Measurements from ENCODE around the gene B4GALT6.

The B4GALT6 gene

GRCh38 chr18:31630549-31630948, 53.8 kb downstream of the B4GALT6 start:
- DNase-seq: no peak

- no peak for DNase-seq
Measured at GRCh38 chr18:31626409-31626808, 58.0 kb downstream of the B4GALT6 start.

GRCh38 chr18:31624892-31625640, 59.3 kb downstream of the B4GALT6 start:
- DNase-seq: no peak

GRCh38 chr18:31619291-31619690, 65.1 kb downstream of the B4GALT6 start:
- no peak for DNase-seq

- no peak for DNase-seq
Measured at GRCh38 chr18:31618801-31619200, 65.6 kb downstream of the B4GALT6 start.

GRCh38 chr18:31617031-31617717, 67.2 kb downstream of the B4GALT6 start:
- no peak for DNase-seq

- no peak for DNase-seq
Measured at GRCh38 chr18:31616586-31616985, 67.8 kb downstream of the B4GALT6 start.

GRCh38 chr18:31614044-31614443, 70.3 kb downstream of the B4GALT6 start:
- no peak for DNase-seq

- no peak for DNase-seq
Measured at GRCh38 chr18:31612124-31612523, 72.3 kb downstream of the B4GALT6 start.

GRCh38 chr18:31611511-31611910, 72.9 kb downstream of the B4GALT6 start:
- no peak for DNase-seq

GRCh38 chr18:31610286-31611205, 73.8 kb downstream of the B4GALT6 start:
- DNase-seq: no peak

GRCh38 chr18:31609886-31610285, 74.5 kb downstream of the B4GALT6 start:
- no peak for DNase-seq

GRCh38 chr18:31607384-31607783, 77.0 kb downstream of the B4GALT6 start:
- DNase-seq: no peak

- DNase-seq: no peak
Measured at GRCh38 chr18:31606265-31606664, 78.1 kb downstream of the B4GALT6 start.

- DNase-seq: no peak
Measured at GRCh38 chr18:31603315-31603714, 81.1 kb downstream of the B4GALT6 start.

GRCh38 chr18:31598021-31598805, 86.2 kb downstream of the B4GALT6 start:
- no peak for DNase-seq

GRCh38 chr18:31596081-31596872, 88.1 kb downstream of the B4GALT6 start:
- DNase-seq: no peak

GRCh38 chr18:31595121-31595771, 89.1 kb downstream of the B4GALT6 start:
- no peak for DNase-seq

GRCh38 chr18:31592506-31593157, 91.7 kb downstream of the B4GALT6 start:
- DNase-seq: no peak

GRCh38 chr18:31591628-31592027, 92.8 kb downstream of the B4GALT6 start, which contains the start of gene TTR:
TSS of gene TTR (plus strand) at chr18:31591877. CDS start at chr18:31591903, 26 bp downstream.
- DNase-seq: no peak

All from activated CD4-positive, alpha-beta T cell treated with anti-CD3 and anti-CD28 coated beads, Interleukin-2, amount 50 U/mL, for 4 hours (primary cell).